ENCODE results near the gene CACNB4. TPM values are rescaled to one million over a fixed set of nuclear protein-coding genes. Genes with fewer than 3 reads are reported as not detected.

CACNB4 gene
- total RNA-seq, 1 donor, result 0.43 TPM

GRCh38 chr2:152099367-152100050 lies 665 bp upstream of the CACNB4 start:
- peak overlapping the region; percentile 54 for H3K4me3 ChIP-seq (ENCODE audit: low read depth, low read length)
- DNase-seq (ENCODE audit: low read depth), result peak; percentile 8
- TF ChIP-seq, protein P1, sequence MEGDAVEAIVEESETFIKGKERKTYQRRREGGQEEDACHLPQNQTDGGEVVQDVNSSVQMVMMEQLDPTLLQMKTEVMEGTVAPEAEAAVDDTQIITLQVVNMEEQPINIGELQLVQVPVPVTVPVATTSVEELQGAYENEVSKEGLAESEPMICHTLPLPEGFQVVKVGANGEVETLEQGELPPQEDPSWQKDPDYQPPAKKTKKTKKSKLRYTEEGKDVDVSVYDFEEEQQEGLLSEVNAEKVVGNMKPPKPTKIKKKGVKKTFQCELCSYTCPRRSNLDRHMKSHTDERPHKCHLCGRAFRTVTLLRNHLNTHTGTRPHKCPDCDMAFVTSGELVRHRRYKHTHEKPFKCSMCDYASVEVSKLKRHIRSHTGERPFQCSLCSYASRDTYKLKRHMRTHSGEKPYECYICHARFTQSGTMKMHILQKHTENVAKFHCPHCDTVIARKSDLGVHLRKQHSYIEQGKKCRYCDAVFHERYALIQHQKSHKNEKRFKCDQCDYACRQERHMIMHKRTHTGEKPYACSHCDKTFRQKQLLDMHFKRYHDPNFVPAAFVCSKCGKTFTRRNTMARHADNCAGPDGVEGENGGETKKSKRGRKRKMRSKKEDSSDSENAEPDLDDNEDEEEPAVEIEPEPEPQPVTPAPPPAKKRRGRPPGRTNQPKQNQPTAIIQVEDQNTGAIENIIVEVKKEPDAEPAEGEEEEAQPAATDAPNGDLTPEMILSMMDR (IDR thresholded peaks at IDR 0.05; ENCODE audit: insufficient read depth, low read depth, low read length), result no peak

GRCh38 chr2:152097801-152098495 lies 896 bp downstream of the CACNB4 start:
- TF ChIP-seq, protein P1 (IDR thresholded peaks at IDR 0.05; ENCODE audit: insufficient read depth, low read depth, low read length), result no peak
- peak overlapping the region; percentile 54 for H3K4me3 ChIP-seq (ENCODE audit: low read depth, low read length)

GRCh38 chr2:152097290-152097800 lies 1.5 kb downstream of the CACNB4 start:
- peak overlapping the region; percentile 54 for H3K4me3 ChIP-seq (ENCODE audit: low read depth, low read length)
- peak; percentile 45 for DNase-seq (ENCODE audit: low read depth)
- TF ChIP-seq, protein P1 (IDR thresholded peaks at IDR 0.05; ENCODE audit: insufficient read depth, low read depth, low read length), result no peak

More at GRCh38 chr2:152097801-152098495, 896 bp downstream of the CACNB4 start:
- peak; percentile 23 for DNase-seq (ENCODE audit: low read depth)

DNA sequence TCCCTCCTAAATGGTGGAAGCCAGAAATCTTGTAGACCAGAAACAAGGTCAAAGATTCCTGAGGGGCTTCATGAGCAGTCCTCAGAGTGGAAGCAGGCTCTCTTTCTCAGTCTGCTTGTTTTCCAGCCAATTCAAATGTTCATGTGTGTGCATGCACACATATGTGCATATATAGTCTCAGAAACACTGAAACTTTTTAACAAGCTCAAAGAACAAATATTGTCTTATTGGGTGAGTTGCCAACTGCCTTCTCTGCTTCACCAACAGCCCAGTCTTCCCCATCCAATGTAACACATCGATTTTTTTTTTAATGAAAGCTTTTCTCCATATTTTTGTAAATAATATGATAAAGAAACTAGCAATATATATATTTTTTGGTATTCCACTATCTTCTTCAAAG lies 3.7 kb downstream of the CACNB4 start:
- no peak for DNase-seq (ENCODE audit: low read depth)
- TF ChIP-seq, protein P1 (IDR thresholded peaks at IDR 0.05; ENCODE audit: insufficient read depth, low read depth, low read length), result no peak
- H3K4me3 ChIP-seq (ENCODE audit: low read depth, low read length), result no peak overlapping the region

DNA sequence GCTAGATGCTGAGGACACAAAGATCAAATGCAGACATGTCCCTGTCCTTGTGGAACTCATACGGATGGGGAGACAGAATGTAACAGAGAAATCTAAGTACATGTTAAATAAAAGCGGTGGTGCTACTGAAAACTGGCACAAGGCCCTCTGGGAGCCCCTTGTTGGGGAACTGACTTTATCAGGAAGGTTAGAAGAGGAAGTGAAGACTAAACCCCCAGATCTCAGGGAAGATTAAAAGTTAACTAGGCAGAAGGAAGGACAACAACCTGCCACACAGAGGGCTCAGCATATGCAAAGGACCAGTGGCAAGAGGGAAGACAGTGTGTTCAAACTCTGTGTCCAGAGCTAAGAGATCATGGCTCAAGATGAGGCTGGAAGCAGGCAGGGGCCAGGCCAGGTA lies 4.8 kb downstream of the CACNB4 start:
- DNase-seq (ENCODE audit: low read depth), result no peak
- no peak overlapping the region for H3K4me3 ChIP-seq (ENCODE audit: low read depth, low read length)
- TF ChIP-seq, protein P1 (IDR thresholded peaks at IDR 0.05; ENCODE audit: insufficient read depth, low read depth, low read length), result no peak

GRCh38 chr2:152093464-152093863 lies 5.4 kb downstream of the CACNB4 start:
- TF ChIP-seq, protein P1 (IDR thresholded peaks at IDR 0.05; ENCODE audit: insufficient read depth, low read depth, low read length), result no peak
- no peak overlapping the region for H3K4me3 ChIP-seq (ENCODE audit: low read depth, low read length)
- no peak for DNase-seq (ENCODE audit: low read depth)

All from fibroblast of villous mesenchyme (primary cell).